Thyroid gland (tissue), 4 donors: ENCODE measurements around the gene ZNF558. TPM values are rescaled to one million over a fixed set of nuclear protein-coding genes. Genes with fewer than 3 reads are reported as not detected.

ENCODE experiments used
- small RNA-seq: library from RNA; depleted of rRNA; stranded (forward); fragments of <200 nt; gene quantifications from one replicate; pipeline ENCODE3, GENCODE V24; 2016
- total RNA-seq, 4 donors: library from RNA; depleted of rRNA; stranded (reverse); fragments of >200 nt; gene quantifications; one replicate each; pipeline ENCODE4 v1.2.3, GENCODE V29; 2016

Gene ZNF558
- total RNA-seq, 4 donors from 2014 or later, result 25.5 to 48.6 (median 36.3) TPM

Small RNA genes lying within 50 kb of the gene (small RNA-seq; reads per million reads assigned to genes)
- not detected for gene AC012616.1

Other genes with a start within 250 kb of the ZNF558 start
- 10 to 100 TPM in 3 of 4 donors, 1 to 10 TPM in 1; 7.6 to 20.9 (median 14.7) TPM for gene ADAMTS10, start 221.6 kb downstream of the ZNF558 start, total RNA-seq
- not detected for gene NFILZ, start 201.7 kb downstream of the ZNF558 start, total RNA-seq
- under 1 TPM in 2 of 4 donors, not detected in 2; 0.27 to 0.33 TPM for gene ACTL9, start 133.5 kb downstream of the ZNF558 start, total RNA-seq
- gene OR2Z1, start 110.7 kb downstream of the ZNF558 start, total RNA-seq, result not detected
- not detected for gene MBD3L1, start 73 bp upstream of the ZNF558 start, total RNA-seq
- gene MUC16, start 178.1 kb upstream of the ZNF558 start, total RNA-seq, result under 1 TPM in 3 of 4 donors, not detected in 1; 0.22 to 0.94 (median 0.54) TPM